Astrocyte of the spinal cord (primary cell): ENCODE measurements around the gene ANKRD10.
A peak's percentile ranks its signal among the peaks of the same experiment; 100 is the strongest.

Experiments used
- DNase-seq: peaks from one replicate; pipeline ENCODE4 v3.0.0; 2011; ENCODE audit warnings: low read depth, low spot score
- H3K4me3 ChIP-seq: 2 replicates; pipeline ENCODE4 v1.5.1; 2011; ENCODE audit warnings: low read depth, mild to moderate bottlenecking, low read length, moderate library complexity
- CTCF ChIP-seq: IDR thresholded peaks from 2 replicates; pipeline ENCODE4 v1.5.1; 2012; ENCODE audit warnings: low read depth, mild to moderate bottlenecking, low read length, inconsistent platforms
- in situ Hi-C: cut with HindIII; loops from 2 replicates; pipeline ENCODE4 v1.10.0; 2017; ENCODE audit warnings: low sequenced_read_pairs

Gene ANKRD10

GRCh38 chr13:110885516-110885915 lies 29.4 kb downstream of the ANKRD10 start:
- no peak for TF ChIP-seq CTCF
- no peak overlapping the region for H3K4me3 ChIP-seq
- DNase-seq = no peak
- in situ Hi-C loops = no loop called here

- no peak for TF ChIP-seq CTCF
- in situ Hi-C loops = no loop called here
- no peak for DNase-seq
- no peak overlapping the region for H3K4me3 ChIP-seq
Measured at GRCh38 chr13:110884517-110884916, 30.4 kb downstream of the ANKRD10 start.

- no peak for TF ChIP-seq CTCF
- in situ Hi-C loops = no loop called here
- H3K4me3 ChIP-seq = no peak overlapping the region
- no peak for DNase-seq
Measured at GRCh38 chr13:110883542-110883941, 31.3 kb downstream of the ANKRD10 start.

GRCh38 chr13:110882972-110883371 lies 31.9 kb downstream of the ANKRD10 start:
- peak; percentile 30 for DNase-seq
- H3K4me3 ChIP-seq = no peak overlapping the region
- TF ChIP-seq CTCF = no peak
- in situ Hi-C loops = no loop called here

GRCh38 chr13:110881839-110882627 lies 32.8 kb downstream of the ANKRD10 start:
- DNase-seq = no peak
- H3K4me3 ChIP-seq = no peak overlapping the region
- in situ Hi-C loops = no loop called here
- TF ChIP-seq CTCF = no peak

- no peak for DNase-seq
- no peak overlapping the region for H3K4me3 ChIP-seq
- in situ Hi-C loops = no loop called here
- TF ChIP-seq CTCF = no peak
Measured at GRCh38 chr13:110880627-110881026, 34.2 kb downstream of the ANKRD10 start.
